SK-N-SH treated with all-trans-retinoic acid at 6 μM for 48 hours (cell line): Measurements from ENCODE around the gene PDGFRB.

ENCODE experiments used
- ATAC-seq: fragments of 200-7000 bp; cut with Tn5 transposase; 3 replicates; pipeline ENCODE4 v1.9.1; 2020; ENCODE audit warnings: mild to moderate bottlenecking, moderate library complexity
- ARNTL ChIP-seq: fragments of 450-650 bp; formaldehyde crosslinking; IDR thresholded peaks from 2 replicates; pipeline ENCODE4 v1.5.0; 2020; ENCODE audit warnings: low read depth, mild to moderate bottlenecking, moderate library complexity, borderline replicate concordance
- BACH2 ChIP-seq: fragments of 250-450 bp; sonication (Bioruptor Pico); IDR thresholded peaks from 2 replicates; pipeline ENCODE4 v1.9.0; 2021; ENCODE audit warnings: mild to moderate bottlenecking, borderline replicate concordance
- CSDC2 ChIP-seq: fragments of 250-450 bp; sonication (Bioruptor Pico); IDR thresholded peaks from 2 replicates; pipeline ENCODE4 v1.5.0; 2020; ENCODE audit warnings: mild to moderate bottlenecking, moderate library complexity
- ESRRG ChIP-seq: fragments of 250-450 bp; sonication (Bioruptor Pico); IDR thresholded peaks from 2 replicates; pipeline ENCODE4 v1.6.1; 2021; ENCODE audit warnings: mild to moderate bottlenecking
- ISL1 ChIP-seq: fragments of 250-450 bp; sonication (Bioruptor Pico); IDR thresholded peaks from 2 replicates; pipeline ENCODE4 v2.1.2; 2022; ENCODE audit warnings: mild to moderate bottlenecking, moderate library complexity
- OSR1 ChIP-seq: fragments of 250-450 bp; sonication (Bioruptor Pico); IDR thresholded peaks from 2 replicates; pipeline ENCODE4 v1.8.0; 2022; ENCODE audit warnings: moderate library complexity, mild to moderate bottlenecking, inconsistent platforms
- POU6F1 ChIP-seq: fragments of 250-450 bp; sonication (Bioruptor Pico); IDR thresholded peaks from 2 replicates; pipeline ENCODE4 v1.8.0; 2021; ENCODE audit warnings: low read depth, mild to moderate bottlenecking, moderate library complexity, borderline replicate concordance
- PPARA ChIP-seq: fragments of 250-450 bp; sonication (Bioruptor Pico); IDR thresholded peaks from 2 replicates; pipeline ENCODE4 v1.5.0; 2020; ENCODE audit warnings: mild to moderate bottlenecking, borderline replicate concordance
- RARB ChIP-seq: fragments of 250-450 bp; sonication (Bioruptor Pico); IDR thresholded peaks from 2 replicates; pipeline ENCODE4 v1.8.0; 2021; ENCODE audit warnings: mild to moderate bottlenecking, moderate library complexity
- SNAI2 ChIP-seq: fragments of 250-450 bp; sonication (Bioruptor Pico); IDR thresholded peaks from 2 replicates; pipeline ENCODE4 v1.5.0; 2020; ENCODE audit warnings: mild to moderate bottlenecking, moderate library complexity
- TCF4 ChIP-seq: fragments of 250-450 bp; sonication (Bioruptor Pico); IDR thresholded peaks from 2 replicates; pipeline ENCODE4 v1.8.0; 2021; ENCODE audit warnings: mild to moderate bottlenecking, moderate library complexity, borderline replicate concordance
- TOX ChIP-seq: fragments of 250-450 bp; sonication (Bioruptor Pico); IDR thresholded peaks from 2 replicates; pipeline ENCODE4 v1.8.0; 2021; ENCODE audit warnings: mild to moderate bottlenecking, moderate library complexity, borderline replicate concordance
- TSHZ2 ChIP-seq: fragments of 250-450 bp; sonication (Bioruptor Pico); IDR thresholded peaks from 2 replicates; pipeline ENCODE4 v1.5.0; 2020; ENCODE audit warnings: mild to moderate bottlenecking, moderate library complexity
- ZC3H10 ChIP-seq: fragments of 250-450 bp; sonication (Bioruptor Pico); IDR thresholded peaks from 2 replicates; pipeline ENCODE4 v1.5.1; 2021; ENCODE audit warnings: mild to moderate bottlenecking, moderate library complexity
- ZFP3 ChIP-seq: fragments of 250-450 bp; sonication (Bioruptor Pico); IDR thresholded peaks from 2 replicates; pipeline ENCODE4 v1.5.0; 2020; ENCODE audit warnings: mild to moderate bottlenecking, moderate library complexity
- ZFP30 ChIP-seq: fragments of 450-650 bp; formaldehyde crosslinking; IDR thresholded peaks from 2 replicates; pipeline ENCODE4 v1.5.0; 2022; ENCODE audit warnings: mild to moderate bottlenecking, moderate library complexity
- ZNF565 ChIP-seq: fragments of 450-650 bp; formaldehyde crosslinking; conservative IDR thresholded peaks from 2 replicates; pipeline ENCODE4 v1.5.0; 2020; ENCODE audit warnings: low read depth, mild to moderate bottlenecking, moderate library complexity
- ZNF70 ChIP-seq: fragments of 450-650 bp; formaldehyde crosslinking; IDR thresholded peaks from 2 replicates; pipeline ENCODE4 v1.5.0; 2020; ENCODE audit warnings: mild to moderate bottlenecking, moderate library complexity
- ZNF8 ChIP-seq: fragments of 450-650 bp; formaldehyde crosslinking; IDR thresholded peaks from 2 replicates; pipeline ENCODE4 v1.5.0; 2020; ENCODE audit warnings: mild to moderate bottlenecking, moderate library complexity
- TF ChIP-seq, protein P1 (sequence below): fragments of 250-450 bp; sonication (Bioruptor Pico); IDR thresholded peaks from 2 replicates; pipeline ENCODE4 v1.5.1; 2021; ENCODE audit warnings: mild to moderate bottlenecking, moderate library complexity
- TF ChIP-seq, protein P2 (sequence below): fragments of 250-450 bp; sonication (Bioruptor Pico); IDR thresholded peaks from 2 replicates; pipeline ENCODE4 v1.5.1; 2020; ENCODE audit warnings: low read depth, mild to moderate bottlenecking, moderate library complexity
- TF ChIP-seq, protein P3 (sequence below): fragments of 250-450 bp; sonication (Bioruptor Pico); IDR thresholded peaks from 2 replicates; pipeline ENCODE4 v1.8.0; 2020; ENCODE audit warnings: mild to moderate bottlenecking, moderate library complexity, borderline replicate concordance

PDGFRB gene

GRCh38 chr5:150146235-150146634 lies 9.4 kb downstream of the PDGFRB start:
- no peak for ATAC-seq
- TF ChIP-seq ESRRG (CRISPR knock-in tag): no peak
- no peak for TF ChIP-seq TCF4 (CRISPR knock-in tag)
- no peak for TF ChIP-seq OSR1 (CRISPR knock-in tag)
- TF ChIP-seq PPARA (CRISPR knock-in tag): no peak
- TF ChIP-seq, protein P1, sequence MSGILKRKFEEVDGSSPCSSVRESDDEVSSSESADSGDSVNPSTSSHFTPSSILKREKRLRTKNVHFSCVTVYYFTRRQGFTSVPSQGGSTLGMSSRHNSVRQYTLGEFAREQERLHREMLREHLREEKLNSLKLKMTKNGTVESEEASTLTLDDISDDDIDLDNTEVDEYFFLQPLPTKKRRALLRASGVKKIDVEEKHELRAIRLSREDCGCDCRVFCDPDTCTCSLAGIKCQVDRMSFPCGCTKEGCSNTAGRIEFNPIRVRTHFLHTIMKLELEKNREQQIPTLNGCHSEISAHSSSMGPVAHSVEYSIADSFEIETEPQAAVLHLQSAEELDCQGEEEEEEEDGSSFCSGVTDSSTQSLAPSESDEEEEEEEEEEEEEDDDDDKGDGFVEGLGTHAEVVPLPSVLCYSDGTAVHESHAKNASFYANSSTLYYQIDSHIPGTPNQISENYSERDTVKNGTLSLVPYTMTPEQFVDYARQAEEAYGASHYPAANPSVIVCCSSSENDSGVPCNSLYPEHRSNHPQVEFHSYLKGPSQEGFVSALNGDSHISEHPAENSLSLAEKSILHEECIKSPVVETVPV (CRISPR knock-in tag): no peak
- TF ChIP-seq ZNF565 (CRISPR knock-in tag): no peak
- no peak for TF ChIP-seq TSHZ2
- no peak for TF ChIP-seq POU6F1
- TF ChIP-seq, protein P2, sequence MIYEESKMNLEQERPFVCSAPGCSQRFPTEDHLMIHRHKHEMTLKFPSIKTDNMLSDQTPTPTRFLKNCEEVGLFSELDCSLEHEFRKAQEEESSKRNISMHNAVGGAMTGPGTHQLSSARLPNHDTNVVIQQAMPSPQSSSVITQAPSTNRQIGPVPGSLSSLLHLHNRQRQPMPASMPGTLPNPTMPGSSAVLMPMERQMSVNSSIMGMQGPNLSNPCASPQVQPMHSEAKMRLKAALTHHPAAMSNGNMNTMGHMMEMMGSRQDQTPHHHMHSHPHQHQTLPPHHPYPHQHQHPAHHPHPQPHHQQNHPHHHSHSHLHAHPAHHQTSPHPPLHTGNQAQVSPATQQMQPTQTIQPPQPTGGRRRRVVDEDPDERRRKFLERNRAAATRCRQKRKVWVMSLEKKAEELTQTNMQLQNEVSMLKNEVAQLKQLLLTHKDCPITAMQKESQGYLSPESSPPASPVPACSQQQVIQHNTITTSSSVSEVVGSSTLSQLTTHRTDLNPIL (CRISPR knock-in tag): no peak
- TF ChIP-seq ZNF8: no peak
- no peak for TF ChIP-seq SNAI2 (CRISPR knock-in tag)
- no peak for TF ChIP-seq ARNTL (CRISPR knock-in tag)
- no peak for TF ChIP-seq ZNF70
- no peak for TF ChIP-seq ZFP3 (CRISPR knock-in tag)

GRCh38 chr5:150144879-150145278 lies 10.8 kb downstream of the PDGFRB start:
- no peak for TF ChIP-seq BACH2
- TF ChIP-seq SNAI2 (CRISPR knock-in tag): no peak
- TF ChIP-seq, protein P1 (CRISPR knock-in tag): no peak
- TF ChIP-seq, protein P3, sequence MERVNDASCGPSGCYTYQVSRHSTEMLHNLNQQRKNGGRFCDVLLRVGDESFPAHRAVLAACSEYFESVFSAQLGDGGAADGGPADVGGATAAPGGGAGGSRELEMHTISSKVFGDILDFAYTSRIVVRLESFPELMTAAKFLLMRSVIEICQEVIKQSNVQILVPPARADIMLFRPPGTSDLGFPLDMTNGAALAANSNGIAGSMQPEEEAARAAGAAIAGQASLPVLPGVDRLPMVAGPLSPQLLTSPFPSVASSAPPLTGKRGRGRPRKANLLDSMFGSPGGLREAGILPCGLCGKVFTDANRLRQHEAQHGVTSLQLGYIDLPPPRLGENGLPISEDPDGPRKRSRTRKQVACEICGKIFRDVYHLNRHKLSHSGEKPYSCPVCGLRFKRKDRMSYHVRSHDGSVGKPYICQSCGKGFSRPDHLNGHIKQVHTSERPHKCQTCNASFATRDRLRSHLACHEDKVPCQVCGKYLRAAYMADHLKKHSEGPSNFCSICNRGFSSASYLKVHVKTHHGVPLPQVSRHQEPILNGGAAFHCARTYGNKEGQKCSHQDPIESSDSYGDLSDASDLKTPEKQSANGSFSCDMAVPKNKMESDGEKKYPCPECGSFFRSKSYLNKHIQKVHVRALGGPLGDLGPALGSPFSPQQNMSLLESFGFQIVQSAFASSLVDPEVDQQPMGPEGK (CRISPR knock-in tag): no peak
- no peak for TF ChIP-seq ZC3H10 (CRISPR knock-in tag)
- no peak for TF ChIP-seq RARB (CRISPR knock-in tag)
- TF ChIP-seq ZFP30 (CRISPR knock-in tag): no peak
- no peak for TF ChIP-seq TSHZ2
- no peak for TF ChIP-seq TCF4 (CRISPR knock-in tag)
- no peak for TF ChIP-seq TOX (CRISPR knock-in tag)
- no peak for TF ChIP-seq ZNF8
- TF ChIP-seq ZNF565 (CRISPR knock-in tag): no peak
- TF ChIP-seq CSDC2 (CRISPR knock-in tag): no peak
- no peak for TF ChIP-seq PPARA (CRISPR knock-in tag)
- no peak for TF ChIP-seq ISL1 (CRISPR knock-in tag)
- no peak for TF ChIP-seq ESRRG (CRISPR knock-in tag)
- no peak for TF ChIP-seq ARNTL (CRISPR knock-in tag)
- no peak for TF ChIP-seq ZFP3 (CRISPR knock-in tag)
- no peak for TF ChIP-seq OSR1 (CRISPR knock-in tag)
- TF ChIP-seq, all 23 proteins: peak for 0

More at GRCh38 chr5:150144879-150145278, 10.8 kb downstream of the PDGFRB start:
- ATAC-seq: no peak
